ENCODE results near the gene UST. TPM values are rescaled to one million over a fixed set of nuclear protein-coding genes. Genes with fewer than 3 reads are reported as not detected.
"Not testable (repeated sequence)": the region's sequence is repeated elsewhere in the genome, so short reads cannot be mapped to it uniquely, and the experiment has no call there.

The UST gene
- polyA plus RNA-seq, 5 donors: 6.5 to 9.8 (median 9.0) TPM

- DNase-seq: no peak
These were observed 119.9 kb downstream of the UST start for GRCh38 chr6:148866657-148867268.

- DNase-seq: no peak
These were observed 121.0 kb downstream of the UST start for GRCh38 chr6:148867862-148868261.

- DNase-seq: no peak
These were observed 121.5 kb downstream of the UST start for GRCh38 chr6:148868314-148868713.

DNA sequence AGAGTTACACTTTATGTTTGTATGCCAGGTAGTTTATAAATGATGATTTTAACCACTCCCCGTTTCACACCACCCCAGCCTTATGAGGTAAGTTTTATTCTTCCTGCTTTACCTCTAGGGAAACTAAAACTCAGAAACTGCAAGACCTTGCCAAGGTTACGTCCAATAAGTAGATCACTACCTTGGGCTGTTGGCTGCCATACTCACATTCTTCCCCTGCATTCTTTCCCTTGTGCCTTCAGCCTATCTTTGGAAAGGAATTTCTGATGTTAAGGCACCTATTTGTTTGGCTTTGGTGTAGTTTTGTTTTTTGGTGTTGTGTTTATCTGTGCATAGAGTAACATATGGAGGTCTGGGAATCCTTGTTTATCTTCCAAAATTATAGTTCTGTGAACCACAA lies 122.1 kb downstream of the UST start:
- DNase-seq: no peak

GRCh38 chr6:148869585-148869984 lies 122.8 kb downstream of the UST start:
- no peak for DNase-seq

GRCh38 chr6:148873154-148873553 lies 126.3 kb downstream of the UST start:
- no peak for DNase-seq

DNA sequence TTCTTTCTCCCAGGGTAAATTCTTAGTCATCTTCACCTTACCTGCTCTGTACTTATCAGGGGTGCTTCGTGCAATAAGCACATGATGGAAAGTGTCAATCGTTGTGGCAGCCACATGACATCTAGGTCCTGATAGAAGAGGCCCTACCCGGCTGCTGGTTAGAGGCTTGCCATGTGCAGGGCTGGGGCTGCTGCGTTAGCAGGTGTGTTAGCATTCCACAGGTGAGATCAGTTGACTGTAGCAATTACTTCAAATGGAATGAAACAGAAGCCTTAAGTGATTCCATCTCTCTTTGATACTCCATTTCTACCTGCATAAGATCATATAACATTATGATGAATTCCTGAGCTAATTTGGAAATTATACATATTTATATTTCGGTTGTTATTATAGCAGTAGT lies 127.0 kb downstream of the UST start:
- no peak for DNase-seq

DNA sequence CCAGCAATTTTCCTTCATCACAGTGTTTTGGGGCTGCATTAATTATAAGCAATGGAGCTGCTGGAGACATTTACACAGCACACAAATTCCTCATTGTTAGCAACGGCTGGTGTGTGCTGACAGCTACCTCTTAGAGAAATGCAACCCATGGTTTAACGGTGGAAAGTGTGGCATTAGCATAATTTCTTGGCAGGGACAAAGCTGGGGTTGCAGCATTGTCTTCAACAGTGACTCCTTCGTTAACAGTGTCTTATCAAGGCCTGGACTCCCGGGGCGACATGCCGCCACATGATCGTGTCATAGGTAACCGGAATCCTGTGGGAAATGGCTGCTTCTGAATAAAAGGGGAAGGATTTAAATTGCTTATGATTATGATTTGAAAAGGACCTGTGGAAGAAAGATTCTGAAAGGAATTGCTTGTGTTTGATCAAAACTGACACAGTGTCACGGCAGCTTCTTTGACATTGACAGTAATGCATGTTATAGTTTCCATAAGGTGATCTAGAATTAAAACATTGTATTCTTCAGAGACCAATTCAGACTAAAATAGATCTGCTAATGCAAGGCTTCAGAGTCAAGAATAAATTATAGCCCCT lies 128.0 kb downstream of the UST start:
- no peak for DNase-seq

DNA sequence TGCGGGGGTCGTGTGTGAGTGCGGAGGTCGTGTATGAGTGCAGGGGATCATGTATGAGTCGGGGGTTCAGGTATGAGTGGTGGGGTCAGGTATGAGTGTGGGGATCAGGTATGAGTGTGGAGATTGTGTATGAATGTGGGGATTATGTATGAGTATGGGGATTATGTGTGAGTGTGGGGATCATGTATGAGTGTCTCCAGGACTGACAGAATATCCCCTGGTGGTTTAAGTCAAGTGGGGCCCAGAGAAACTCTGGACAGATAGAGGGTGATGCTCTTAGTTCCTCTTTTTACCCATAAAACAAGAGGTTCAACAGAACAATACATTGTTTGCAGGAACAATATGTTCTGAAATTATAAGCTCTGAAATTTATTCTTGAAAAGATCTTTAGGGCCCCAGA lies 131.9 kb downstream of the UST start:
- no peak for DNase-seq

GRCh38 chr6:148880742-148881141 lies 133.9 kb downstream of the UST start:
- not testable (repeated sequence) for DNase-seq

GRCh38 chr6:148881593-148882311 lies 134.9 kb downstream of the UST start:
- DNase-seq: no peak

DNA sequence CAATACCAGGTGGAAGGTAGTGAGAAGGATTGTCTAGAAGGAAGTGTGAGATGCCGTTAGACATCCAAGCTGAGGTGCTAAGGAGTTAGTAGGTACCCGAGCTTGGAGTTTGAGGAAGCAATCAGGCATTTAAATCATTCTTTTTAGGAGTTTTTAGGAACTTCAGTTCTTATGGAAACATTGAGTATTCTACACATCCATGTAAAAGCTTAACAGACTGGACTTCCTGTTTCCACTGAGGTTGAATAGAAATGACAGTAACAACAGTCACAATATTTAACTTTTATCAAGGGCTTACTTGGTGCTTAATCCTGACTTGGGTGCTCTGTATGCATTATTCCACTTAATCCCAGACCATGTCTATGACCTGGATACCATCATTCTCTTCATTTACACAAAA lies 136.4 kb downstream of the UST start:
- no peak for DNase-seq

DNA sequence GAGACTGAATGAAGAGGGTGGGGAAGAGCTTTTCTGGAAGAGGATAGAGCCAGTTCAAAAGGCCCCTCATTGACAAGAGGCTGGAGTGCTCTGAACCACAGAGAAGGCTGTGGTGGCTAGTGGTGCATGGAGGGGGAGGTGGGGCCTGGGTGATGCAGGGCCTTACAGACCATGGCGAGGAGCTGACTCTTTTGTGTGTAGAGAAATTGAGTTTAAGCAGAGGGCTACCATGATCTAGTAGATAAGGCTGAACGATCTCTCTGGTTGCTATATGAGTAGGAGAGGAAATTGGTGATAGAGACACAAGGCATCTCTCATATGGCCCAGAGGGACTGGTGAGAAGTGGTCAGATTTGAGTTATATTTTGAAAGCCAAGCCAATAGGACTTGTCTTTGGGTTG lies 137.6 kb downstream of the UST start:
- no peak for DNase-seq

DNA sequence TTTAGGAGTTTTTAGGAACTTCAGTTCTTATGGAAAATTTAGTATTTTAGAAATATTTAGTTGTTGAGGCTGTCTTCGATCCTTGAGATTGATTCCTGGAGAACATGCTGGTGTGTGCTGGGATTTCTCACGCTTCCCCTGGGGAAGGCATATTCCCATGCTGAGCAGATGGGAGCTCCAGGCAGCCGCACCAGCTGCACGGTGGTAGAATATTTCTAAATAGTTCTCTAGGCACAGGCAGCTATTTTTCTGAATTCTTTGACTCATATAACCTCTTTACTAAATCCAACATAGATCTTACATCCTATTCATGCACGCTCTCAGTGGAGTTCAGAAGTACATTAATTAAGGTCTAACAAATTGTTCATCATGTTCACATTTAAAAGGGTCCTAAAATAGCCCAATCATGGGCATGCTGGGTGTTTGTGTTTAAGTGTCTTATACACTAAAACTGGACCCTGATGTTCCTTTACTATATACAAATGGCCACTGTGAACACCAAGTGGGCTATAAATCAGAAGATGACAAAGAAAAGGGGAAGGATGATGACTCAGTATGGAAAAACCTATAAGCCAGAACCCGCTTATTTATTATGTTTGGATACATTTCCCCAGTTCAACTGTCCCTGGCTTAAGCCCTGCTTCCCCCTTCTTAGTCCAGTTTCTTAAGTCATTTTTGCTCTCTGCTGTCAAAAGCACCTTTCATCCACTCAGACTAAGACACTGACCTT lies 138.5 kb downstream of the UST start:
- DNase-seq: no peak

- DNase-seq: no peak
These were observed 139.4 kb downstream of the UST start for GRCh38 chr6:148885925-148886845.

DNA sequence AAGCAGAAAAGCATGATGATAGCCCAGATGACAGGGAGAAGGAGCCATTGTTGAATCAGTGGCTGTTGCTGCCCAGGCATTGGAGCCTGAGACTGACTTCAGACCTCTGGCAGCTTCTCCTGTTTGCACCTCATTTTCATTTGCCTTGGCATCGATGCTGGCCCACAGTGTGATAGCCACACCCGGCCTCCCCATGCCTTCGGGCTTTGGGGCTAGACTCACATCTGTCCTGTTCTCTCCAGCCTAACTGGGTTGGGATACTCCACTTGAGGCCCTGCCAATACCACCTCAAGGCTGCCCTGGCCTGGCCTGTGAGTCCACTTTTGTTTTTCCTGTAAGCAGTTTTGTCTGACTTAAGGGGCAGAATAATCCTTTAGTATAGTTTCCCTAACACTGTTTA lies 140.4 kb downstream of the UST start:
- DNase-seq: no peak

DNA sequence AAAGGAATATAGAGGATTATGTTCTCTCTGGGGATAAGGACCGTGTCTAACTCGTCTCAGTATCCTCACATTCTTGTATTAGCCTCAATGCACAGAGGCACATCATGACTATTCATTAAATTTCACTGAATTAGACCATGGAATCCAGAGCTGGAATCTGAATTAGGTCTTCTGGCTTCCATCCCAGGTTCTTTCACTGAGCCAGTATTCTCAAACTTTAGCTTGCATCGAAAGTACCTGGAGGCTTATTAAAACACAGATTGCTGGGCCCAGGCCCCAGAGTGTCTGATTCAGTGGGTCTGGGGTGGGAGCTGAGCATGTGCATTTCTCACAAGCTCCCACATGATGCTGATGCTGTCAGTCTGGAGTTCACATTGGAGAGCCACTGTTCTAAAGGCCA lies 142.0 kb downstream of the UST start:
- DNase-seq: no peak

DNA sequence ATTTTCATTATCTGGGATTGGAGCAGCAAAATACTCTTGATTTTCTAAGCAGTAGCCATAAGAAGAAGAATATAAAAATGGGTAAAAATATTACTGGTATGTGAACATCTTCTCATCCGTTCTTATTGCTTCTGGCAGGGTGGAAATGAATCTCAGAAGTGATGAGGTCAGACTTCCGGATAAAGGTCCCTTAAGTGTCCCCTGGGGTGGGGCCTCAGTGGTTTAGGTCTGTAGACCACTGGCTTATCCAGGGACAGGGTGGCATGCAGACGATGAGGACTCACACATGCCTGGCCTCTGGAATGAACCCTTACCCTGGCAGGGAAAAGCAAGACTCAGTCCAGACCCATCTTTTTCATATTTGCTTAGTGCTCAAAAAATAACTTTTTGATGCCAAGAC lies 143.3 kb downstream of the UST start:
- no peak for DNase-seq

GRCh38 chr6:148890652-148891404 lies 144.0 kb downstream of the UST start:
- no peak for DNase-seq

DNA sequence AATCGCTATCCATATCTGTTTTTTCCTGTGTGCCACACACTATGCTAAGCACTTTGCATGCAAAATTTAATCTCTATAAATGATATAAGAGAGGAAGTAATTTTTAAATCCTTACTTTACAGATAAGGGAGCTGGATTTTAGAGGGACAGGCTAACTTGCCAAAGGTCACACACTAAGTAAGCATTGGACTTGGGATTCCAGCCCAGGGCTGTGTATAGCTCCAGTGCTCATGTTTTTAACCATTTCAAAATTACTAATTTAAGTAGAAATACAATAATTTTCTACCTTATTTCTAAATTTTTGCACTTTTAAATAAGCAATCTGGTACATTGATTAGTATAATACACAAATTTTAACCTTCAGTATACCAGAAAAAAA lies 144.6 kb downstream of the UST start:
- no peak for DNase-seq

GRCh38 chr6:148892247-148892646 lies 145.4 kb downstream of the UST start:
- DNase-seq: no peak
